Activated CD4-positive, alpha-beta T cell treated with anti-CD3 and anti-CD28 coated beads for 1 hour (primary cell): ENCODE measurements around the gene HNRNPAB.

Experiments
- DNase-seq: peaks from one replicate; pipeline ENCODE4 v3.0.0-alpha.2; 2020

Gene HNRNPAB

DNA sequence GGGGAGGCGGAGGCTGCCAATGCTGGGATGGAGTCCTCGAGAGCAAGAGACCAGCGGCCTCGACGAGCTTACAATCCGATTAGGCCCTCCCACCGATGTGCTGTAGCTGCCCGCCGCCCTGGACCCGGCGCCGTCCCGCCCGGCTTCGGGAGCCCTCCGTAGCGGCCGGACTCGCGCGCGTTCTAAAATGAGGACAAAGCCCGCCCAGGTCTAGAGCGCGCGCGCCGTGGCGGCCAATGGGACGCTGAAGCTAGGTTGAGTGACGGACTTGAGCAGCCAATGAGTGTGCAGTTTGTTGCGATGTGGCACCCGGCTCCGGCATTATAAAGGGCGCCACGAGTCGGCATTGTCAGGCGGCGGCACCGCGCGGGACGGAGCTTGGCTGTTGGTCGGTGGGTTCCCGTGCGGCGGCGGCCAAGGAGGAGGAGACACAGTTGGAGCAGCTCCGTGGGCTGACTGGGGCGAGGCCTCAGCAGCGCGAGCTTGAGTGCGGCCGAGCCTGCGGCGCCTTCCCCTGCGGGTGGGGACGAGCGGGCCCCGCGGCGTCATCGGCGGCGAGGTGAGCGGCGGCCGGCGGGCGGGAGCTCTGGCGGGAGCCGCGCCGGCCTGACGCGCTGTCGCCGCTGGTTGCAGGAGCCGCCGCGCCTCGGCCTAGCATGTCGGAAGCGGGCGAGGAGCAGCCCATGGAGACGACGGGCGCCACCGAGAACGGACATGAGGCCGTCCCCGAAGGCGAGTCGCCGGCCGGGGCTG lies at the start of gene HNRNPAB:
Gene HNRNPAB, plus strand, starts transcription at position 352 of the 753 bp plus-strand sequence. Its CDS starts 305 bp downstream, at position 657.
- peak; percentile 96 for DNase-seq

- no peak for DNase-seq
These were observed 49.3 kb upstream of the HNRNPAB start for GRCh38 chr5:178155065-178155464.

DNA sequence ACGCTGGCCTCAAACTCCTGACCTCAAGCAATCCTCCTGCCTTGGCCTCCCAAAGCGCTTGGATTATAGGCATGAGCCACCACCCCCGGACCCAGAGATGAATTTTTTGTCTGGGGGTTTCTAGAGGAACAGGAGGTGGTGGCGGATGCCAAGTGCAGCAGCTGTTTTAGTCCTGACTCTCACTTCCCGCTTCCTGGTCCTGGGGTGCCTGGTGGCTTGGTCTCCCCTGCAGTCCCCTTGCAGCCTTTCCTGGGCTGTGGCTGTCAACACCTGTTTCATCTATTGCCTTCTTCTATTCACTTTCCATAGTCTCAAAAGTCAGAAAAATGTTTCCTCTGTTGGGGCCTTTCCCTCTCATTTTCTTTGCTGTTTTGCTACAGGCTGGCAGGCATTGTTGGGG lies 44.2 kb upstream of the HNRNPAB start:
- DNase-seq = no peak

DNA sequence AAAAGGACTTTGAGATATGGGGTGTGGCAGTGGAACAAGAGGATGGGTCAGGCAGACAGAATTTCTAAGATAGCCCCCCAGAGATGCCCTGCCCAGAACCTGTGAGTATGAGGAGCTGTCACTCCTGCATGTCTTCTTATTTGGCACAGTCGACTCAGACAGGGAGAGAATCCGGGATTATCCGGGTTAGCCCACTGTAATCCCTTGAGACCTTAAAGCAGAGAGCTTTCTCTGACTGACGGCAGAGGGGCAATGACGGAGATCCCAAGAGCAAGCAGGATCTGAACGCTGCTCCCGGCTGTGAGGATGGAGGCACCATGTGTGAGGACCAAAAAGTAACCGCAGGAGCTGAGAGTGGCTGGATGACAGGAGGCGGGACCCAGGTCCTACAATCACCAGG lies 41.9 kb upstream of the HNRNPAB start:
- no peak for DNase-seq

DNA sequence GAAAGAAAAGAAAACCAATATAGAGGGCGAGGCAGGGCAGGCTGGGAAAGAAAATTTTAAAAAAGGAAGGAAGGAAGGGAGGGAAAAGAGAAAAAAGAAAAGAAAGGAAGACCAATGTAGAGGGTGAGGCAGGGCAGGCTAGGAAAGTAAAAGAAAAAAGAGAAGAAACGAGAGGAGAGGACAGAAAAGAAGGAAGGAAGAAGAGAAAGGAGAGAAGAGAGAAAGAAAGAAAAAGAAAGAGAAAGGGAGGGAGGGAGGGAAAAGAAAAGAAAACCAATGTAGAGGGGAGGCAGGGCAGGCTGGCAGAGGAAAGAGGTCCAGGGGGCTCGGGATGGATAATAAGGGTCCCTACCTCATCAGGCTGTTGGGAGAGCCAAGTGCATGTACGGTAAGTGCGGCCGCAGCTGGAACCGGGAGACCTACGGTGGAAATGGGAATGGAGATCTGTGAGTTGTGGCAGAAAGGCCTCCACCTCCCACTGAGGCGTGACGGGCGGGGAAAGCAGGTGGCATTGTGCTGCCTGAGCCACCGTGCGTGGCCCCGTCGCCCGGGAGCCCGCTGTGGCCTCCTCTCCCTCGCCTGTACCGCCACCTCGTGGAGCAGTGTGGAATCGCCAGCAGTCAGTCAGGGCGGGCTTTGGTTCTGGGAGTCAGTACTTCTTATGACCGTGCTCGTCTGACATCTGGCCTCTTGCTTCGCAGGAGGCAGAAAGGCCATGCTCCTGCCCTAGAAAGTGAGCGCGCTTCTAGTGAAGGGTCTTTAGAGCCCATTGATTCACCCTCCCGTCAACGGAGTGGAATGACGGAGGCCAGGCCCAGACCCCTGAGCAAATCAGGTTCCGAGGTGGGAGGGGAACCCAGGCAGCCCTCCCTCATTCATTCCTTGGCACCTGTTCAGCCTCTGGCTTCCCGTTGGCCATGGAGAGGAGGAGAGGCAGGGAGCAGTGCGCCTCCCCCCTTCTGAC lies 40.3 kb upstream of the HNRNPAB start:
- DNase-seq = peak; percentile 90

- no peak for DNase-seq
These were observed 38.8 kb upstream of the HNRNPAB start for GRCh38 chr5:178165581-178165980.

DNA sequence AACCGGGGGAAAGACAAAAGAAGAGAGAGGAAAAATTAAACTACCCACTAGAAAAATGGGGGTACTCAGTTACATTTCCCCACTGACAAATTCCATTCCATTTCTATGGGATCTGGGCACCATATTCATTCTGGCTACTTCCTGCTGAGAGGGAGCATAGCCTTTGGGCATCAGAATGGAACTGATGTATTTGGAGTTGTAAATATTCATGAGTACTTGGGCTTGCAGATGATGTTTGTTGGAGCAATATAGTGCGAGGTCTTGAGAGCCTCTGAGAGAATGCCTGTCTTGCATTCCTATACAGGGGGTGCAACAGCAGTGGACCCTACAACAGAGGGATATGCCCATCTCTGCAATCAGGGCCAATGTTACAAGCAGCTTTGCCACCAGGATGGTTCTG lies 33.9 kb upstream of the HNRNPAB start:
- DNase-seq = no peak

GRCh38 chr5:178174456-178174855 lies 29.9 kb upstream of the HNRNPAB start:
- DNase-seq = no peak

- no peak for DNase-seq
These were observed 27.5 kb upstream of the HNRNPAB start for GRCh38 chr5:178176791-178177190.

DNA sequence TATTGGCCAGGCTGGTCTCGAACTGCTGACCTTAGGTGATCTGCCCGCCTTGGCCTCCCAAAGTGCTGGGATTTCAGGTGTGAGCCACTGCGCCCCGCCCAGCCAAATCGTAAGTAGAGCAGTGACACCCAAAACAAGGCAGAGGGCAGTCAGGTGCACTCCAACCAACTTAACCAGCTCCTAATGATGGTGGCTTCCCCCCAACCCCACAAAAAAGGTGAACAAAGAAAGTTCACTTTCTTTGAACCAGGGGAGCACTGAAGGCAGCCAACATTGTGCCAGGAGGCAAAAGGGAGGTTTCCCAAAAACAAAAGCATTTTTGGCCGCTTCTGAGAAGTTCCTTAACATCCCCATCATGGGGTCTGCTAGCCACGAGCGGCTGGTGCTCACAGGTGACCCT lies 26.8 kb upstream of the HNRNPAB start:
- DNase-seq = no peak

GRCh38 chr5:178180141-178180863 lies 24.0 kb upstream of the HNRNPAB start:
- no peak for DNase-seq

GRCh38 chr5:178182158-178182876 lies 22.0 kb upstream of the HNRNPAB start:
- DNase-seq = no peak

DNA sequence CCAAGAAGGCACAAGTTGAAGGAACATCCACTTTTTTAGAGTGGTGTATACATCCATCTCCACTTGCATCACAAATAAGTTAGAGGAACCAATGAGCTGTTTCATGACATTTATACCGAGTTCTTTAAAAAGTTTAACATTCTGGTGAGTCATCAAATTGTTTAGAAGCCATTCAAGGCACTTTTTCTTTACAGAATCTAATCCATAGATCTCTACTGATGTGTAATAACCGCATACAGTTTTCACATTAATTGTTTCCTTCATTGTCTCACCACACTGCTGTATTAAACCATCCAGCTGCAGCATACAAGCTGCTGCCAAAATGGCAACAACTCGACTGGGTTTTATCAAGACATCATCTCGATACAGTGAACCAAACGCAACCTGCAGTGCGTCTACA lies 17.9 kb upstream of the HNRNPAB start:
- DNase-seq = no peak

DNA sequence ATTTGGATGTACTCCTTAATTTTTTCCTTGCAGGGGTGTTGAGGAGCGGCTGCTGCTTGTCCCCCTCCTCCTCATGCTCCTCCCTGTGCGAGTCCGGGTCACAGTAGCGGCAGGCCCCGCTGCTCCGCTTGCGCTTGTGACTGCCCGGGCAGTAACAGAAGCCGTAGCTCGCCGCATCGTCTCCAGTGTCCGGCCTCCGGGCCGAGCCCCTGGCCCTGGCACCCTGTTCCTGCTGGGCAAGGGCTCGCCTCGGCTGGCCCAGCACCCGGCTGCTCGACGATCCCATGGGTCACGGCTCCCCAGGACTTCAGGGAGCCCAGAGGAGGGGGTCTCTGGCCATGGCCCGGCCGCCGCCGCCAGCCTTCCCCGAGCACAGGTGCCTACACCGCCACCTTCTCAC lies 17.3 kb upstream of the HNRNPAB start, which contains the start of gene GMCL2:
Gene GMCL2, minus strand, starts transcription at position 358 of the 400 bp plus-strand sequence. Its CDS starts 72 bp downstream, at position 286.
- no peak for DNase-seq

DNA sequence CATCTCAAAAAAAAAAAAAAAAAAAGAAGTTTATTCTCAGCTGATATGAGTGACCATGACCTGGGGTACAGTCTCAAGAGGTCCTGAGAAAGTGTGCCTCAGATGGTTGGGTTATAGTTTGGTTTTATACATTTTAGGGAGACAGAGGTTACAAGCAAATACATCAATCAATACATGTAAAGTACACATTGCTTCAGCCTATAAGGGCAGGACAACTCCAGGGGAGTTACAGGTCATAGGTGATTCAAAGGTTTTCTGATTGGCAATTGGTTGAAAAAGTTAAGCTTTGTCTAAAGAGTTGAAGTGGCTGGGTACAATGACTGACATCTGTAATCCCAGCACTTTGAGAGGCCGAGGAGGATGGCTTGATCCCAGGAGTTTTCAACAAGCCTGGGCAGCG lies 14.9 kb upstream of the HNRNPAB start:
- no peak for DNase-seq

- DNase-seq = no peak
These were observed 12.7 kb upstream of the HNRNPAB start for GRCh38 chr5:178191661-178192060.

DNA sequence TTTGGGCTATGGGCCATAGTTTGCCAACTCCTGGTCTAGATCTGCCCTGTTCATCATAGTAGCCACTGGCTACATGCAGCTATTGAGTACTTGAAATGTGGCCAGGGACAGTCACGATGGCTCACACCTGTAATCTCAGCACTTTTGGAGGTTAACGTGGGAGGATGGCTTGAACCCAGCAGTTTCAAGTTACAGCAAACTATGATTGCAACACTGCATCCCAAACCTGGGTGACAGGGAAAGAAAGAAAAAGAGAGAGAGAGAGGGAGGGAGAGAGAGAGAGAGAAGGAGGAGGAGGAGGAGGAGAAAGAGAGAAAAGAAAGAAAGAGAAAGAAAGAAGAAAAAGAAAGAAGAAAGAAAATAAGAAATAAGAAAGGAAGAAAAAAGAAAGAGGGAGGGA lies 12.1 kb upstream of the HNRNPAB start:
- no peak for DNase-seq

DNA sequence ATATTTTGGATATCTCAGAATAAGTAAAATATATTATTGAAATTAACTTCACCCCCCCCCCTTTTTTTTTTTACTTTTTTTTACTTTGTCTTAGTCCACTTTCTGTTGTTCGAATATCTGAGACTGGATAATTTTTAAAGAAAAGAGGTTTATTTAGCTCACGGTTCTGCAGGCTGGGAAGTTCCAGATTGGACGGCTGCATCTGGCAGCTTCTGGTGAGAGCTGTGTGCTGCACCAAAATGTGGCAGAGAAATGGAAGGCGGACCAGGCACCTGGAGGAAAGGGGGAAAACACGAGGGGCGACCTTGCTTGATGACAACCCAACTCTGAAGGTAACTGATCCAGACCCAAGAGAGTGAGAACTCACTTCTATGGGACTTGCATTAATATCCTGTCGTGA lies 11.5 kb upstream of the HNRNPAB start:
- DNase-seq = no peak

GRCh38 chr5:178193251-178193809 lies 11.0 kb upstream of the HNRNPAB start:
- DNase-seq = no peak

GRCh38 chr5:178194026-178194425 lies 10.3 kb upstream of the HNRNPAB start:
- DNase-seq = no peak

DNA sequence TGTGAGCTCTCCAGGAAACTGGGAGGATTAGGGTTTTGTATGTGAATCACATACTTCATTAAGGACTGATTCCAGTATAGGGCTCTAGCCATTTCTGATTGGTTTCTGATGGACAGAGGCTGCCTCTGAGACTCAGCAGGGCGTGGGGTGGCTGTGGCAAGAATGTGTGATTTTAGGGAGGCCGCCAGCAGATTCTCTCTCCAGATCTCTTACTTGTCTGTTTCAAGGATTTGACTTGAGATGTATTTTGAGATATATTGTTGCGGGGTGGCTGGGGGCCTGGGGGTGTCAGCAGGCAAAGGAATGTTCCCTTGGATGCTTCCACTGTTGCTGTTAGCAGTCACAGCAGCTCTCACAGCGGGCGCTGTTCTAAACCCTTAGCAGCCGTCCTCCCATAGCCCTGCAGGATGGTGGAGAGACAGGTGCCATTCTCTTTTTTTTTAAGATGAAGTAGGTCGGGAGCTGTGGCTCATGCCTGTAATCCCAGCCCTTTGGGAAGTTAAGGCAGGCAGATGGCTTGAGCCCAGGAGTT lies 8.0 kb upstream of the HNRNPAB start:
- no peak for DNase-seq

- no peak for DNase-seq
These were observed 7.3 kb upstream of the HNRNPAB start for GRCh38 chr5:178196986-178197385.
